HepG2 (cell line): ENCODE measurements around the gene OTUD7B. TPM values are rescaled to one million over a fixed set of nuclear protein-coding genes. Genes with fewer than 3 reads are reported as not detected.
A peak's percentile ranks its signal among the peaks of the same experiment; 100 is the strongest.

Experiments used
- ATAC-seq: fragments of 200-7000 bp; cut with Tn5 transposase; 3 replicates; pipeline ENCODE4 v1.9.1; 2020; ENCODE audit warnings: mild to moderate bottlenecking, moderate library complexity
- BruUV-seq: library from RNA; stranded (reverse); fragments of 400-500 nt; replicated peaks from 2 replicates; lab custom pipeline; 2021; lab: Mats Ljungman, UMichigan
- CTCF ChIA-PET: fragments of 300-600 bp; formaldehyde crosslinking; extraction: SDS; loops from one replicate; lab custom pipeline; 2021; ENCODE audit warnings: low total read pairs, inconsistent platforms, low intra/inter-chr PET ratio; lab: Yijun Ruan, JAX
- POLR2A ChIA-PET: fragments of 350-600 bp; sonication (Branson Sonifier 250); formaldehyde crosslinking; loops from one replicate; lab custom pipeline; 2020; ENCODE audit warnings: antibody characterized with exemption, inconsistent platforms; lab: Yijun Ruan, JAX
- DNase-seq: peaks from one replicate; pipeline ENCODE4 v3.0.0-alpha.2; 2015; ENCODE audit warnings: low spot score
- FAIRE-seq: peaks from 3 replicates; lab custom pipeline; 2011; peaks lifted over from hg19 to GRCh38; lab: Jason Lieb, UNC
- H2AFZ ChIP-seq: one replicate; pipeline ENCODE4 v1.6.1; 2011; ENCODE audit warnings: low read length, inconsistent platforms
- H3K27ac ChIP-seq: fragments of 300-600 bp; 3 replicates; pipeline ENCODE4 v1.8.0; 2011; ENCODE audit warnings: mixed run types, mild to moderate bottlenecking, mixed read lengths, low read length, inconsistent platforms; ENCODE audit not compliant: insufficient read depth; ENCODE audit errors: extremely low read length
- H3K27me3 ChIP-seq, 2 experiments: fragments of 200-600 bp in 1 of 2; 2 replicates in 1 of 2; 3 replicates in 1 of 2; pipeline versions ENCODE4 v1.6.0 to v1.8.0; 2011; ENCODE audit warnings: low read length in 2 of 2, mild to moderate bottlenecking in 2 of 2, moderate library complexity in 2 of 2, inconsistent platforms in 1 of 2; ENCODE audit not compliant: insufficient read depth in 2 of 2, control insufficient read depth in 1 of 2
- H3K36me3 ChIP-seq, 2 experiments: fragments of 200-600 bp in 1 of 2; replicated peaks in 1 of 2; 2 replicates in 1 of 2; 3 replicates in 1 of 2; pipeline versions ENCODE4 v1.5.1 to v1.8.0; 2011; ENCODE audit warnings: low read length in 2 of 2, inconsistent platforms in 1 of 2; ENCODE audit not compliant: insufficient read depth in 2 of 2, control insufficient read depth in 1 of 2
- H3K4me1 ChIP-seq: 2 replicates; pipeline ENCODE4 v1.5.1; 2012; ENCODE audit warnings: low read length, inconsistent platforms; ENCODE audit not compliant: insufficient read depth
- H3K4me2 ChIP-seq: 2 replicates; pipeline ENCODE4 v1.6.0; 2011; ENCODE audit warnings: low read depth, low read length, inconsistent platforms
- H3K4me3 ChIP-seq, 3 experiments: fragments of 200-600 bp in 1 of 3; sonication (generic), shearing (Covaris generic) in 1 of 3; replicated peaks in 1 of 3; 2 replicates each; pipeline ENCODE4 v1.5.1; 2011 to 2016; ENCODE audit warnings: low read length in 3 of 3, inconsistent platforms in 2 of 3, low read depth in 2 of 3, mild to moderate bottlenecking in 2 of 3, control low read depth in 1 of 3, mixed read lengths in 1 of 3; ENCODE audit not compliant: insufficient read depth in 1 of 3
- H3K79me2 ChIP-seq: one replicate; pipeline ENCODE4 v1.6.1; 2011; ENCODE audit warnings: low read length, inconsistent platforms; ENCODE audit not compliant: insufficient read depth
- H3K9ac ChIP-seq: 2 replicates; pipeline ENCODE4 v1.6.0; 2011; ENCODE audit warnings: mild to moderate bottlenecking, low read depth, low read length, inconsistent platforms; ENCODE audit not compliant: insufficient read depth
- H3K9me3 ChIP-seq: 2 replicates; pipeline ENCODE4 v1.5.1; 2012; ENCODE audit warnings: mild to moderate bottlenecking, low read length
- H4K20me1 ChIP-seq: 2 replicates; pipeline ENCODE4 v1.6.0; 2011; ENCODE audit warnings: inconsistent platforms, mild to moderate bottlenecking, low read length, moderate library complexity; ENCODE audit not compliant: insufficient read depth
- ATF4 ChIP-seq, 2 experiments: fragments of 450-650 bp in 1 of 2; sonication (generic) in 1 of 2; formaldehyde crosslinking; IDR thresholded peaks; 2 replicates each; pipeline versions ENCODE4 v1.5.0 to v1.8.0; 2020 to 2022; ENCODE audit warnings: mild to moderate bottlenecking in 1 of 2, missing genetic modification reagents in 1 of 2
- CENPT ChIP-seq: sonication (generic); formaldehyde crosslinking; IDR thresholded peaks from 2 replicates; pipeline ENCODE4 v1.8.0; 2022; ENCODE audit warnings: low read depth, mild to moderate bottlenecking, moderate library complexity, missing genetic modification reagents
- HES4 ChIP-seq: sonication (generic); formaldehyde crosslinking; IDR thresholded peaks from 2 replicates; pipeline ENCODE4 v1.9.0; 2021; ENCODE audit warnings: mild to moderate bottlenecking, missing genetic modification reagents, borderline replicate concordance
- MBNL3 ChIP-seq: fragments of 250-450 bp; sonication (Bioruptor Pico); conservative IDR thresholded peaks from 2 replicates; pipeline ENCODE4 v1.8.0; 2022; ENCODE audit warnings: mild to moderate bottlenecking, inconsistent platforms
- MTERF4 ChIP-seq: sonication (generic); formaldehyde crosslinking; IDR thresholded peaks from 2 replicates; pipeline ENCODE4 v1.8.0; 2023; ENCODE audit warnings: mild to moderate bottlenecking, missing genetic modification reagents
- PAX8 ChIP-seq: sonication (generic); formaldehyde crosslinking; IDR thresholded peaks from 2 replicates; pipeline ENCODE4 v1.8.0; 2022; ENCODE audit warnings: mild to moderate bottlenecking, missing genetic modification reagents, borderline replicate concordance
- SMC3 ChIP-seq: IDR thresholded peaks from 2 replicates; pipeline ENCODE4 v1.6.1; 2011; ENCODE audit warnings: low read length, improper control_type of control experiment
- SMYD3 ChIP-seq: sonication (generic); formaldehyde crosslinking; IDR thresholded peaks from 2 replicates; pipeline ENCODE4 v1.8.1; 2023; ENCODE audit warnings: mild to moderate bottlenecking, missing genetic modification reagents
- TBL1XR1 ChIP-seq: fragments of 150-350 bp; IDR thresholded peaks from 2 replicates; pipeline ENCODE4 v1.6.1; 2014; ENCODE audit warnings: borderline replicate concordance, low read length; ENCODE audit not compliant: partially characterized antibody
- YEATS4 ChIP-seq: sonication (generic); formaldehyde crosslinking; IDR thresholded peaks from 2 replicates; pipeline ENCODE4 v1.4.0; 2020; ENCODE audit warnings: missing genetic modification reagents, borderline replicate concordance
- ZNF124 ChIP-seq: sonication (generic); formaldehyde crosslinking; IDR thresholded peaks from 2 replicates; pipeline ENCODE4 v1.4.0; 2020; ENCODE audit warnings: missing genetic modification reagents
- ZNF33A ChIP-seq: sonication (generic); formaldehyde crosslinking; IDR thresholded peaks from 2 replicates; pipeline ENCODE4 v1.5.1; 2020; ENCODE audit warnings: missing genetic modification reagents, mild to moderate bottlenecking, moderate library complexity, borderline replicate concordance
- ZXDC ChIP-seq: sonication (generic); formaldehyde crosslinking; IDR thresholded peaks from 2 replicates; pipeline ENCODE4 v1.5.0; 2020; ENCODE audit warnings: mild to moderate bottlenecking, missing genetic modification reagents
- WGBS: methylation state at CpG from one replicate; pipeline ENCODE4 v1.1.6; 2017; ENCODE audit warnings: low lambda C conversion rate; 5-methylcytosine and 5-hydroxymethylcytosine counted together
- in situ Hi-C: cut with HindIII; loops from 2 replicates; pipeline ENCODE4 v1.10.0; 2017; ENCODE audit warnings: low pct_unique_long_range_greater_than_20kb; ENCODE audit not compliant: extremely low pct_ligation_motif_present
- intact Hi-C: fragments of 100-400 bp; cut with micrococcal nuclease; formaldehyde crosslinking; loops from one replicate; pipeline ENCODE4 v1.10.0; 2022; ENCODE audit not compliant: unreplicated experiment
- polyA plus RNA-seq, 8 experiments: library from polyadenylated mRNA; depleted of rRNA in 3 of 8; stranded (reverse) in 7 of 8; unstranded in 1 of 8; fragments of >200 nt; fragmentation: Illumina TruSeq in 4 of 8; extraction: Trizol in 4 of 8; gene quantifications; 2 replicates each; pipeline versions ENCODE4 v1.2.1 to v1.2.3, GENCODE V29; 2011 to 2016; ENCODE audit warnings: low read depth in 4 of 8, missing spikeins in 1 of 8, mixed read lengths in 1 of 8; ENCODE audit not compliant: insufficient read depth in 1 of 8
- total RNA-seq, 5 experiments: library from RNA; depleted of rRNA; stranded (reverse); fragments of >200 nt; fragmentation: Illumina TruSeq; extraction: Trizol; gene quantifications; 2 replicates each; pipeline ENCODE4 v1.2.3, GENCODE V29; 2016; ENCODE audit warnings: low read depth in 1 of 5
- TF ChIP-seq, protein P1 (sequence below): sonication (generic); formaldehyde crosslinking; IDR thresholded peaks from 2 replicates; pipeline ENCODE4 v1.4.0; 2020; ENCODE audit warnings: mild to moderate bottlenecking, missing genetic modification reagents

Gene OTUD7B
- total and polyA plus RNA-seq, 2 of the 13 experiments (the other 11 are each of a cell fraction or from before 2014, with no cell fraction given): 5.1 to 11.2 TPM

GRCh38 chr1:149888247-149888998 is 122.1 kb downstream of the OTUD7B start:
- H3K79me2 ChIP-seq: peaks cover 3% of the 10 kb centered on the region
- POLR2A ChIA-PET: interaction anchor here (0.9 to 5.4 kb wide), 20 partner anchors 8 to 1651 kb away, joined by 3 to 74 read pairs (median 8); partner anchors contain the start of genes BOLA1, MTMR11, OTUD7B and VPS45
- peaks cover 35% of the 10 kb centered on the region for H3K4me1 ChIP-seq
- H3K4me2 ChIP-seq: peak overlapping the region; percentile 93
- ATAC-seq (peak; percentile 1; the same call in 2 of the 3 replicates), FAIRE-seq (no peak), DNase-seq (peak; percentile 76)
- no TSS peak for BruUV-seq
- H3K27me3 ChIP-seq: no peaks in the 10 kb centered on the region; a peak in 1 of 5 replicates
- peak overlapping the region; percentile 63 to 76 (median 63) for H3K4me3 ChIP-seq
- no peaks in the 10 kb centered on the region for H4K20me1 ChIP-seq
- in situ Hi-C loops (no loop called here), intact Hi-C loops (loop anchor here (1.0 kb wide), 2 partner anchors 54 to 162 kb away; no protein-coding TSS in a partner anchor)
- H2AFZ ChIP-seq: peak overlapping the region; percentile 59
- no peaks in the 10 kb centered on the region for H3K36me3 ChIP-seq
- H3K9me3 ChIP-seq: no peaks in the 10 kb centered on the region
- peak overlapping the region; percentile 87 for H3K9ac ChIP-seq
- 2% methylated on average over 28 of the region's 28 CpGs for WGBS
- CTCF ChIA-PET: interaction anchor here (0.8 to 1.5 kb wide), 3 partner anchors 54 to 298 kb away, joined by 4 to 6 read pairs (median 5); no protein-coding TSS in a partner anchor
- H3K27ac ChIP-seq: peak overlapping the region; percentile 95
- TF ChIP-seq ZXDC (CRISPR knock-in tag): no peak
- TF ChIP-seq ZNF124 (CRISPR knock-in tag): no peak
- TF ChIP-seq MTERF4 (CRISPR knock-in tag): no peak
- no peak for TF ChIP-seq MBNL3 (CRISPR knock-in tag)
- no peak for TF ChIP-seq TBL1XR1
- TF ChIP-seq, protein P1, sequence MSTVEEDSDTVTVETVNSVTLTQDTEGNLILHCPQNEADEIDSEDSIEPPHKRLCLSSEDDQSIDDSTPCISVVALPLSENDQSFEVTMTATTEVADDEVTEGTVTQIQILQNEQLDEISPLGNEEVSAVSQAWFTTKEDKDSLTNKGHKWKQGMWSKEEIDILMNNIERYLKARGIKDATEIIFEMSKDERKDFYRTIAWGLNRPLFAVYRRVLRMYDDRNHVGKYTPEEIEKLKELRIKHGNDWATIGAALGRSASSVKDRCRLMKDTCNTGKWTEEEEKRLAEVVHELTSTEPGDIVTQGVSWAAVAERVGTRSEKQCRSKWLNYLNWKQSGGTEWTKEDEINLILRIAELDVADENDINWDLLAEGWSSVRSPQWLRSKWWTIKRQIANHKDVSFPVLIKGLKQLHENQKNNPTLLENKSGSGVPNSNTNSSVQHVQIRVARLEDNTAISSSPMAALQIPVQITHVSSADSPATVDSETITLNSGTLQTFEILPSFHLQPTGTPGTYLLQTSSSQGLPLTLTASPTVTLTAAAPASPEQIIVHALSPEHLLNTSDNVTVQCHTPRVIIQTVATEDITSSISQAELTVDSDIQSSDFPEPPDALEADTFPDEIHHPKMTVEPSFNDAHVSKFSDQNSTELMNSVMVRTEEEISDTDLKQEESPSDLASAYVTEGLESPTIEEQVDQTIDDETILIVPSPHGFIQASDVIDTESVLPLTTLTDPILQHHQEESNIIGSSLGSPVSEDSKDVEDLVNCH (CRISPR knock-in tag): no peak
- TF ChIP-seq ZNF33A (CRISPR knock-in tag): no peak
- TF ChIP-seq ATF4 (CRISPR knock-in tag; IDR thresholded peaks at IDR 0.05): no peak
- no peak for TF ChIP-seq HES4
- TF ChIP-seq PAX8 (CRISPR knock-in tag): no peak
- no peak for TF ChIP-seq SMYD3
- TF ChIP-seq CENPT (CRISPR knock-in tag): no peak
- no peak for TF ChIP-seq YEATS4
- TF ChIP-seq SMC3: peak; percentile 65
